Karpas-422 (cell line): Measurements from ENCODE around the gene POM121C. TPM values are rescaled to one million over a fixed set of nuclear protein-coding genes. Genes with fewer than 3 reads are reported as not detected.
"Not testable (repeated sequence)": the region's sequence is repeated elsewhere in the genome, so short reads cannot be mapped to it uniquely, and the experiment has no call there.

Experiments
- DNase-seq: peaks from one replicate; pipeline ENCODE4 v3.0.0-alpha.2; 2015
- H2AFZ ChIP-seq: fragments of 200-600 bp; sonication (generic); 2 replicates; pipeline ENCODE4 v1.6.1; 2014; ENCODE audit warnings: antibody characterized with exemption, low read length, mixed read lengths
- H3K27ac ChIP-seq: fragments of 200-600 bp; sonication (generic); 2 replicates; pipeline ENCODE4 v1.5.1; 2014; ENCODE audit warnings: mild to moderate bottlenecking, low read length, moderate library complexity
- H3K27me3 ChIP-seq: fragments of 200-600 bp; sonication (generic); 2 replicates; pipeline ENCODE4 v1.6.1; 2014; ENCODE audit warnings: low read length, mixed read lengths
- H3K36me3 ChIP-seq: fragments of 200-600 bp; sonication (generic); 2 replicates; pipeline ENCODE4 v1.6.1; 2014; ENCODE audit warnings: low read length, mixed read lengths; ENCODE audit not compliant: insufficient read depth
- H3K4me1 ChIP-seq: fragments of 200-600 bp; sonication (generic); 2 replicates; pipeline ENCODE4 v1.6.1; 2014; ENCODE audit warnings: mild to moderate bottlenecking, low read length, mixed read lengths
- H3K4me2 ChIP-seq: fragments of 200-600 bp; sonication (generic); 2 replicates; pipeline ENCODE4 v1.6.1; 2014; ENCODE audit warnings: low read length, low read depth, mild to moderate bottlenecking; ENCODE audit not compliant: poor library complexity, severe bottlenecking
- H3K4me3 ChIP-seq: fragments of 200-600 bp; sonication (generic); 2 replicates; pipeline ENCODE4 v1.5.1; 2014; ENCODE audit warnings: mild to moderate bottlenecking, antibody characterized with exemption, low read length, mixed read lengths
- H3K79me2 ChIP-seq: fragments of 200-600 bp; sonication (generic); 2 replicates; pipeline ENCODE4 v1.6.1; 2014; ENCODE audit warnings: mild to moderate bottlenecking, low read length, mixed read lengths
- H3K9ac ChIP-seq: fragments of 200-600 bp; sonication (generic); 2 replicates; pipeline ENCODE4 v1.6.0; 2014; ENCODE audit warnings: low read length
- H3K9me2 ChIP-seq: fragments of 200-600 bp; sonication (generic), shearing (Covaris generic); replicated peaks from 2 replicates; pipeline ENCODE4 v1.6.0; 2014; ENCODE audit warnings: mild to moderate bottlenecking, low read length, moderate library complexity; ENCODE audit not compliant: insufficient read depth
- H3K9me3 ChIP-seq: fragments of 300-700, 200-600 bp; sonication (generic); 2 replicates; pipeline ENCODE4 v1.6.1; 2014; ENCODE audit warnings: low read length, mixed read lengths
- H4K20me1 ChIP-seq: fragments of 200-600 bp; sonication (generic); 2 replicates; pipeline ENCODE4 v1.6.1; 2014; ENCODE audit warnings: mild to moderate bottlenecking, antibody characterized with exemption, low read length, low read depth; ENCODE audit not compliant: insufficient read depth
- total RNA-seq: library from RNA; depleted of rRNA; stranded (reverse); fragments of >200 nt; shearing (Covaris generic); gene quantifications from 2 replicates; pipeline ENCODE4 v1.2.3, GENCODE V29; 2014; ENCODE audit warnings: low replicate concordance; rRNA removed

The POM121C gene
- total RNA-seq: 28.0 and 46.1 TPM in 2 replicates

- H3K9me3 ChIP-seq: not testable (repeated sequence)
- H3K27ac ChIP-seq: peak within 1 kb of the TSS; percentile 52
These were observed at the start of gene POM121C for GRCh38 chr7:75485979-75486643. Gene POM121C, minus strand, starts transcription at chr7:75486299. Its CDS starts 44,803 bp downstream, at chr7:75441496.

GRCh38 chr7:75534727-75535307 lies 48.7 kb upstream of the POM121C start:
- H3K27me3 ChIP-seq: no peaks in the 10 kb centered on the region
- no peak overlapping the region for H3K27ac ChIP-seq
- peak; percentile 69 for DNase-seq
- H3K36me3 ChIP-seq: no peaks in the 10 kb centered on the region
- H3K9me2 ChIP-seq: no peaks in the 10 kb centered on the region
- peak overlapping the region; percentile 37; the same call in 1 of the 2 replicates for H3K4me3 ChIP-seq
- H3K4me2 ChIP-seq: peak overlapping the region; percentile 28
- no peaks in the 10 kb centered on the region for H3K9me3 ChIP-seq
- no peak overlapping the region for H3K9ac ChIP-seq
- H4K20me1 ChIP-seq: no peaks in the 10 kb centered on the region
- H3K4me1 ChIP-seq: peaks cover 12% of the 10 kb centered on the region
- no peaks in the 10 kb centered on the region for H3K79me2 ChIP-seq
- H2AFZ ChIP-seq: 0 out of 2 replicates have a peak overlapping the region, but pooled peaks have one; percentile 33

More at GRCh38 chr7:75485979-75486643, at the start of gene POM121C:
- not testable (repeated sequence) for H3K9me2 ChIP-seq, H2AFZ ChIP-seq, H3K4me1 ChIP-seq, H3K27me3 ChIP-seq, H4K20me1 ChIP-seq, H3K36me3 ChIP-seq
- Histone ChIP-seq H3K4me2 (peak within 1 kb of the TSS; percentile 72), H3K4me3 (peak within 1 kb of the TSS; percentile 86), H3K79me2 (peaks cover 35% of the 10 kb centered on the region), H3K9ac (peak within 1 kb of the TSS; percentile 89)
- peak; percentile 97 for DNase-seq

GRCh38 chr7:75533926-75534325 lies 47.8 kb upstream of the POM121C start:
- no peak overlapping the region for H3K4me2 ChIP-seq
- no peak overlapping the region for H3K4me3 ChIP-seq
- H3K27me3 ChIP-seq: no peaks in the 10 kb centered on the region
- no peak for DNase-seq
- H3K9ac ChIP-seq: no peak overlapping the region
- no peak overlapping the region for H2AFZ ChIP-seq
- H4K20me1 ChIP-seq: no peaks in the 10 kb centered on the region
- H3K9me3 ChIP-seq: no peaks in the 10 kb centered on the region
- no peaks in the 10 kb centered on the region for H3K36me3 ChIP-seq
- no peaks in the 10 kb centered on the region for H3K9me2 ChIP-seq
- no peak overlapping the region for H3K27ac ChIP-seq
- peaks cover 12% of the 10 kb centered on the region for H3K4me1 ChIP-seq
- no peaks in the 10 kb centered on the region for H3K79me2 ChIP-seq

- no peak overlapping the region for H3K9ac ChIP-seq
- H3K79me2 ChIP-seq: peaks cover 3% of the 10 kb centered on the region
- no peak overlapping the region for H3K4me2 ChIP-seq
- no peak overlapping the region for H3K4me3 ChIP-seq
- H3K27ac ChIP-seq: no peak overlapping the region
- H3K4me1 ChIP-seq: peaks cover 16% of the 10 kb centered on the region
- H4K20me1 ChIP-seq: no peaks in the 10 kb centered on the region
- no peaks in the 10 kb centered on the region for H3K36me3 ChIP-seq
- no peak overlapping the region for H2AFZ ChIP-seq
- no peaks in the 10 kb centered on the region for H3K9me2 ChIP-seq
- H3K9me3 ChIP-seq: no peaks in the 10 kb centered on the region
- no peak for DNase-seq
- H3K27me3 ChIP-seq: no peaks in the 10 kb centered on the region
These were observed 46.5 kb upstream of the POM121C start for GRCh38 chr7:75532639-75533038.

- Histone ChIP-seq H4K20me1 (peaks cover 3% of the 10 kb centered on the region; the same call in 1 of the 2 replicates), H3K9me3 (no peaks in the 10 kb centered on the region), H3K36me3 (no peaks in the 10 kb centered on the region), H3K4me2 (no peak overlapping the region), H3K27ac (no peak overlapping the region), H3K9ac (no peak overlapping the region), H3K4me3 (no peak overlapping the region), H3K9me2 (no peaks in the 10 kb centered on the region), H3K4me1 (peaks cover 21% of the 10 kb centered on the region), H3K27me3 (no peaks in the 10 kb centered on the region), H2AFZ (no peak overlapping the region), H3K79me2 (peaks cover 15% of the 10 kb centered on the region)
- no peak for DNase-seq
These were observed 45.3 kb upstream of the POM121C start for GRCh38 chr7:75531359-75531821.

- not testable (repeated sequence) for H2AFZ ChIP-seq, H3K9me2 ChIP-seq, H4K20me1 ChIP-seq, H3K9me3 ChIP-seq, H3K27me3 ChIP-seq
- Histone ChIP-seq H3K9ac (peak overlapping the region; percentile 86), H3K4me2 (peak overlapping the region; percentile 78), H3K4me3 (peak overlapping the region; percentile 81), H3K4me1 (peaks cover 13% of the 10 kb centered on the region), H3K36me3 (peaks cover 29% of the 10 kb centered on the region), H3K79me2 (peaks cover 48% of the 10 kb centered on the region), H3K27ac (peak overlapping the region; percentile 32; the same call in 1 of the 2 replicates)
- peak; percentile 55 for DNase-seq
These were observed 41.2 kb upstream of the POM121C start for GRCh38 chr7:75527224-75527722.

GRCh38 chr7:75521727-75522126 lies 35.6 kb upstream of the POM121C start:
- not testable (repeated sequence) for H2AFZ ChIP-seq, H3K9me3 ChIP-seq, H3K4me2 ChIP-seq, H4K20me1 ChIP-seq, DNase-seq, H3K9me2 ChIP-seq, H3K27me3 ChIP-seq, H3K27ac ChIP-seq, H3K4me1 ChIP-seq, H3K9ac ChIP-seq, H3K4me3 ChIP-seq
- Histone ChIP-seq H3K79me2 (peaks cover 66% of the 10 kb centered on the region), H3K36me3 (peaks cover 40% of the 10 kb centered on the region)

- H3K4me2 ChIP-seq, H3K27ac ChIP-seq, H3K4me3 ChIP-seq, H3K27me3 ChIP-seq, H3K9me3 ChIP-seq, DNase-seq, H3K4me1 ChIP-seq, H4K20me1 ChIP-seq, H3K9ac ChIP-seq, H3K9me2 ChIP-seq, H2AFZ ChIP-seq: not testable (repeated sequence)
- H3K36me3 ChIP-seq: peaks cover 23% of the 10 kb centered on the region
- peaks cover 43% of the 10 kb centered on the region for H3K79me2 ChIP-seq
These were observed 32.7 kb upstream of the POM121C start for GRCh38 chr7:75518842-75519241.
